DMS 273 treated with DMSO at 0.1 percent for 48 hours (cell line): ENCODE measurements around the gene UBE2E1.

Experiments used
- DNase-seq: peaks from one replicate; lab custom pipeline; 2025; lab: John Stamatoyannopoulos, UW

Gene UBE2E1

DNA sequence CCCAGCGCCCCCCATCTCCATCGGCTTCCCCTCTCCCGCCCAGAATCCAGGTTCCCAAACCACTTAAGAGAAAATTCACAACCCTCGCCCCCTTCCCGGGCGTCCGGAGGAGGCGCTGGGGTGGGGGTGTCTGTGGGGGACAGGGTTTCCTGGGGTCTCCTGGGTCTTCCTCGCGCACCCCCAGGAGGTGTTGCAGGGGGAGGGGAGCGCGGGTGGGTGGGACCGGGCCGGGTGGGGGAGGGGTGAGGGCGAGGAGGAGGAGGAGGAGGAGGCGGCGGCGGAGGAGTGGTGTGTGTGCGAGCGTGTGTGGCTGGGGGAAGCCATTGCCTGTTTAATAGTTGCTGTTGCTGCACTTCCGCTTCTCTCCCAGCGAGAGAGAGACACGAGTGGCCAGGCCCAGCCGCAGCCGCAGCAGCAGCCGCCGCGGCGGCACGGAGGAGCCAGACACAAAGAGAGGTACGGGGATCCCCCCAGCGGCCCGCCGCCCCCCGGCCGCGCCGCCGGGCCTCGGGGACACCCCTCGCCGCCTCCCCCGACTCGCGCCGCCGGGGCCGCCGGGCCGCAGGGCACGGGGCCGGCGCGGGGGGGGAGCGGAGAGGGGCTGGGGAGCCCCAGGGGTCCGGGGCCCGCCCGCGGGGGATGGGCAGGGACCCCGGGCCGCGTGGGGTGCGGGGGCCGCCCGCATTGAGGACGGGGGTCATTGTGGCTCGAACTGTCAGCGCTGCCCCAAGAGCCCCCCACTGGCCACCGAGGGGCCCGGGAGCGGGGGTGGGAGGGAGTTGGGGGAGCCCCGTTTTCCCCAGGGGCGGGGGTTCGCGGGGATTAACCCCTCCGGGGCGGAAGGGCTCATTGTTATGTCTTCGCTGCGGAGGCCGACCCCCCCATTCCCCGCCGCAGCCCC lies at the start of gene UBE2E1:
UBE2E1 (plus strand) TSS at position 323 of the 901 bp plus-strand sequence. CDS start 1,315 bp downstream, outside the sequence.
- no peak for DNase-seq

DNA sequence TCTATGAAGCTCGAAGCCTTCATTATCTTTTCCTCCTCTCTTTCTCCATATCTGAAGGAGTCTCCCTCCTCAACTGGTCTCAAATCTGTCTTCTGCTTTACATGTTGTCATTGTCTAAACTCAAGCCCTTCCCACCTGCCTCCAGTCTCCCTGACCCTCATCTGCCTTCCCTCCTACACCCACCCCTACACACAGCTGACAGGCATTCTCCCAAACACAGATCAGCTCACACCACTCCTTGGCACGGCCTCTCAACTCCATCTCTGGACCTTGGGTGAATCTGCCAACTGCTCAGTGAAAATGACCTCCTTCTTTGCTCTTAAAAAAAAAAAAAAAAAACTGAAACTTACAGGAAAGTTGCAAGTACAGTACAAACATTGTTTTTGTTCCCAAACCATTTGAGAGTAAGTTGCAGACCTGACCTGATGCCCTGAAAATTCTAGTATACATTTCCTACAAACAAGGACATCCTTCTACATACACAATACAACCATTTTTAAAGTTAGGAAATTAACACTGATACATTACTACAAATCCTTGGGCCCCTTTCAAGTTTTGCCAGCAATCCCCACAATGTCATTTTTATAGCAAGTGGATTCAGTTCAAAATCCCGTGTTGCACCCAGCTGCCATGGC lies 49.4 kb upstream of the UBE2E1 start:
- DNase-seq: no peak

DNA sequence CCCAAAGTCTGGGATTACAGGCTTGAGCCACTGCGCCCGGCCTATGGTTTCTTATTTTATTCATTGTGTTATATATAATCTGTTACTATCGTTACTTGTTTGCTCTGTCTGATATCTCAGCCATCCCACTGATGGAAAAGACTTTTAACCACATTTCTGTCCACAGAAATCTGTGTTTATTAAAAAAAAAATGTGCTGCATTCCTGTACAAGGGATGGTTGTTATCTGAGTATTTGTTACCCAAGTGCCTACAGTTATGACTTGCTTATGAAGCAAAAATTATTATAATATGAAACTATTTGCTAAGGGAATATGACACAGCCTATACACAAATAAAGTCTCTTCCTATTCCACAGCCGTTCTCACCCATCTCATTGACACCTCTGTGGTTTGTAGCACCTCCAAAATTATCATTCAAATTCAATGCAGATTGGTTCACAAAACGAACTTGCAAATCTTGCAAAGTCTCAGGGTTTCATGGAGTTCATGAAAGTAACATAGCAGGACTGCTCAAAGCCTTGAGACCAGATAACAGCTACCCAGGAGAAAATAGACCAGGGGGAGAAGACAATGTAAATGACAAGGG lies 47.4 kb upstream of the UBE2E1 start:
- DNase-seq: no peak

DNA sequence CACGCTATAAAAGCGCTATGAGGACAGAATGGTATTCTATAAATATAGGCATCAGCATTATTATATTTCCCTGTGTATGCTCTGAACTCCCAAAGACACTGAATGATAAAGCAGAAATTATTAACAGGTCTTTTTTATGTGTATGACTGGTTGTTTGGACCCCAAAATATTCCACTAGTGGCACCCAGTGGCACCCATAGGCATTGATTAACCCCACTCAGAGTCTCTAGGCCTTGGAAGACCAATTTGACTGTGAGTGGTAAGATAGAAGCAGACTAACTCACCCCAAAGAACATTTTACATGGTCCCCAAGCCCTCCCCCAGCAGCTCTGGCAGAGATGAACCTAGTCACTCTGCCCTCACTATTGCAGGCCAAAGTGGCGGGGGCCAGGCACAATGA lies 45.4 kb upstream of the UBE2E1 start:
- DNase-seq: no peak

DNA sequence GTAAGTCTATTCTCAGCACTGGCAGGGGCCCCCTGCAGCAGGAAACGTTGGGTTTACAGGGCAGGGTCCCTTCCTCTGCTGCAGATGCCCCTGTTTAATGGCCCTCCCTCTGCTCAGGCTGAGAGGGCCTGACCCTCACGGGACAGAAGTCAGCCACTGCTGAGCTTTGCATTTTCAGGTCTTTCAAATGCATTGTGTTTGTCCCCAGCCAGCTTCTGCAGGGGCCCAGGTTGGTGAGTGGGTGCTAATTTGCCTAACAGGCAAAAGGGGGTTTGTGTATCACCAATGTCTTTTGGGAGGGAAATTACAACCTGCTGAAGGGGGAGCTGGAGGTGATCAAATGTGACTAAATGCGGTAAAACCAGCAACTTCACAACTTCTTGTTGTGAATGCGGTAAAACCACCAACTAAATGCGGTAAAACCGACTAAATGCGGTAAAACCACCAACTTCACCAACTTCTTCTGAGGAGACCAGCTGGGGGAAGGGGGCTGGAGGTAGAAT lies 44.8 kb upstream of the UBE2E1 start:
- DNase-seq: no peak

DNA sequence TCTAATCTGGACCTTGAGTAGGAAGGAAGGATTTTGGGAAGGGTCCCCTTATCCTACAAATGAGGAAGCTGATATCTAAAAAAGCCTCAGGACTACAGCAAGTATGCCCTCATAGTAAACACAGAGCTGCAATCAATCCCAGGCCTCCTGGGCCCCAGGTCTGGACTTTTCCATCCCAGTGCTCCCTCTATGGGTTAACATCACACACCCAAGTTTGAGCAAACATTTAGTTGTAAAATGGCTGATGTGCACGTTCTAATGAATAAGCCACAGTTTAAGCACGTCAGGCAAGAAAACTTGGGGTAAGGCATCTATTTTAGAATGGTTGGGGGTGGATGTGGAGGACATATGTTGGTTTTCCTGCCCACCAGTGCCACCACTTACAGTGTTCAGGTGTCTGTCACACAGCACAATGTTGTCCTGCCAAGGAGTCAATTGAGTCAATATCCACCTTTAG lies 44.3 kb upstream of the UBE2E1 start:
- DNase-seq: no peak

DNA sequence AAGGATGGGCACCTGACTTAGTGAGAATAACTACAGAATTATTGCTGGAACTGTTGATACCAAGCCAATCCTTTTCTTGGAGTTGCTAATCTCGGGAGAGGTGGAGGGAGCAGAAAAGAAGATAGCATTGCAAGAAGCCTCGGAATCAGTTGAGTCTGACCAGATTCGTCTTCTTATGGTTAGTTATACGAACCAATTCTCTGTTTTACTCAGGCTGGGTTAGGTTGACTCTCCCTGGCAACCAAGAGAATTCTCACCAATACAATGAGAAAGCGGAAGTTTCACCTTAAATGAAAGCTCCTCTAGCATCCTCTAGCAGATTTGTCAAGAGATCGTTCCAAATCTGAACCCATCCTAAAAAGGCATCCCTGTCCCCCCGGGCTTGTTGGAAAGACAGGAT lies 43.5 kb upstream of the UBE2E1 start:
- DNase-seq: no peak

DNA sequence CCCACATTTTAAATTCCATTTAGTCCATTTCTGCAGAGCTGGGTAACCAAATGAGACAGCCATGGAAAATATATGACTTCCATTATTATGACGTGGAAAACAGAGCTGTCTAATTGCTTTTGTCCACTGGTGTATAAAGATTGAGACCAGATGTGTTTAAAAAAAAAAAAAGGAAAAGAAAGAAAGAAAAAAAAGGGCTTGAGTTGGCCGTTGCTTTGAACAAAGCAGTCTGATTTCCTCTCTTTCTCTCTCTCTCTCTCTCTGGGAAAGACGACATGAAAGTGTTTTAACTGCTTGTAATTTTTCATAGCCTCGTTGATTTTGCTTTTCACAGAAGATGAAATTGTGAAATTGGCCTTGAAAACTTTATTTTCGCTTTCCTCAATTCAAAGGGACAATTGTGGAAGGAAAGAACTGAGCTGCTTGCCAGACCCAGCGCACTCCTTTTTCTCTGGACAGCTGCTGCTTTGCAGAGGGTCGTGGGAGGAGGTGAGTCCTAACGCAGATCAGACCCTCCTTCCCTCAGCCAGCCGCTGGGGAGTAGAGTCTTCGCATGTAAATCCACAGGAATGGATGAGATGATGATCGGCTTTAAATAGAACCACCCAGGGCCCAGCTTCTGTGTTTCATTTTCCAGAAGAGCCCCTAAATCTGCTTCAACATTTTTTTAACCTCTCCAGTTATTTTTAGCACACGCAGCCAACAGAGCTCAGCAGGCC lies 42.8 kb upstream of the UBE2E1 start:
- no peak for DNase-seq

DNA sequence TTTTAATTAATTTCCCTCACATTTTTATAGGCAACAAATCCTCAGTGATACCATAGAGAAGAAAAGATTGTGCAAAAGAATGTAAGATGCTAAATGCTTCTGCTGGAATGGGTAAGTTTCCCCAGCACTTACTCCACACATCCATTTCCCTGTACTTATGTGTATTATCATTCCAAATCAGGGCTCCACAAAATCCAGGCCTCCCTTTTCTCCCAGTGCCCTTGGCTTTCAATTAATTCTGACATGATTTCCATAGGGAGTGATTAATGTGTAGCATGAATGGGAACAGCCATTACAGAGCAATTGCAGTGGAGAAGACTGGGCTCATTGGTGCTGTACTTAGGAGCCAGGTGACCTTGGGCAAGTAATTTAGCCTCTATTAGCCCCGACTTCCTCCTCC lies 41.3 kb upstream of the UBE2E1 start:
- no peak for DNase-seq

DNA sequence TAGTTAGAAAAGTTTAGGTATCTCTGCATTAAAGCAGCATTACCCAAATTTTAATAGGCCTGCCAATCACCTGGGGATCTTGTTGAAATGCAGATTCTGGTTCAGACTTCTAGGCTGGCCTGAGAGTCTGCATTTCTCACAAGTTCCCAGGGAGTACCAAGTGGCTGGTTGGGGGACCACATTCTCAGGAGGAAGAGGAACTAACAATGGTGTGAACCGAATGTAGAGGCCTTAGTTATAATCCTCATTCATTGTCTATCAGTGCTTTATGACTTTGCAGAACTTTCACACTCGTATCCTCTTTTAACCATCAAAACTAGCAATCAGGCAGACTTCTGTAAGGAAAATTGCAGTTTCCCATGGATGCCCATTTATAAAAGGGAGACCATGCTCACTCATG lies 38.2 kb upstream of the UBE2E1 start:
- no peak for DNase-seq

DNA sequence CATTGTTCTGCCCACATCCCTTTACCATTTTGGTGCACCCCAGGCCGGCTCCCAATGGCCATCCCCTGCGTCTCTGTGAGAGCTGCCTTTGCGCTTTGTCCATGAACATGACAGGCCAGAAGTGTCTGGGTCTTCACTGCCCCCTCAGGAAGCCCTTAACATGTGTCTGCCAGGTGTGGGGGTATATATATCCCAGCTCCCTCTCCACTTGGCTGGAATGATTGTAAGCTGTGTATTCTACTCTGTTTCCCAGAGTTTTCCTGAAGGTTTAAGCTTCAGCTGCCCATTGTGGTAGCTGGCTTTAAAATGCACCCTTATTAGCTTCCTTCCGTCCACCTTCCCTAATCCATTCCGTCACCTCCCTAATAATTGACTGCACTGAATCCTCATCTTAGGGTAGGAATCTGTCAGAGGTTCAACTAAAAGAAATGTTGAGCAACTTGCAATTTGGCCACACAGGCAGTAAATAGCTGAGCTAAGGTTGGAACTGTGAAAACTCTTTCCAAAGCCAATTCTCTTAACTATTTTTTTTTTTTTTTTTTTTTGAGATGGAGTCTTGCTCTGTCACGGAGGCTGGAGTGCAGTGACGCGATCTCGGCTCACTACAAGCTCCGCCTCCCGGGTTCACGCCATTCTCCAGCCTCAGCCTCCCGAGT lies 30.4 kb upstream of the UBE2E1 start:
- no peak for DNase-seq

DNA sequence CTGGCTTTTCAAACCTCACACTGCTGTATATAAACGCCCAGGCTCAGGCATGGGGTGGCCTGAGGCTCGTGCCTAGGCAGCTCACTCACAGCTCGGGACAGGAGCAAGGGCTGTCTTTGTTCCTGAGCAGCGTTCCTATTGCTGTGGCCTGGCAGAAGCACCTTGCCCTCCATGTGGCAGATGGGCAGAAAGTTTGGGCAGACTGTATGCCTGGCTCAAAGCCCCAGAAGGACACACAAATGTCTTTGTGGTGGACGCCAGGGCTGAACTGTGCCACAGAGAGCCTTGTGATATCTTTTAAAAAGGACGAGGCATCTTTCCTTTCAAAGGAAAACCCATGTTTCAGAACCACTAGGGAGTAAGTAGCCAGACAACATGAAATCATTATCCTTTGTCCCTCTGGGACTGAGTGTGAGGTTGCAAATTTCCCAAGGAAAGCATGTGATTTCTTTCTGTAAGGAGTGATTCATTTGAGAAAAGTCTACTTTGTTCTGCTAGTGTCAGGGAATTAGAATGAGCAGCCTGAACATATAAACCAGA lies 29.3 kb upstream of the UBE2E1 start:
- no peak for DNase-seq

DNA sequence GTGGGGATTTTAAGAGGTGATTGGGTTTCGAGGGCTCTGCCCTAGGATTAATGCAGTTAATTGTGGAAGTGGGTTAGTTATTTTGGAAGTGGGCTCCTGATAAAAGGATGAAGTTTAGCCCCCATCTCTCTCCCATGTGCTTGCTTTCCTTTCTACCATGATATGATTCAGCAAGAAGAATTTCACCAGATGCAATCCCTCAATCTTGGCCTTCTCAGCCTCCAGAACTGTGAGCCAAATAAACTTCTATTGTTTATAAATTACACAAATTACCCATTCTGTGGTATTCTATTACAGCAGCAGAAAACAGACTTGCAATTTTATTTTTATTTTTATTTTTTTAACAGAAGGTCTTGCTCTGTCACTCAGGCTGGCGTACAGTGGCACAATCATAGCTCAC lies 27.3 kb upstream of the UBE2E1 start:
- no peak for DNase-seq

DNA sequence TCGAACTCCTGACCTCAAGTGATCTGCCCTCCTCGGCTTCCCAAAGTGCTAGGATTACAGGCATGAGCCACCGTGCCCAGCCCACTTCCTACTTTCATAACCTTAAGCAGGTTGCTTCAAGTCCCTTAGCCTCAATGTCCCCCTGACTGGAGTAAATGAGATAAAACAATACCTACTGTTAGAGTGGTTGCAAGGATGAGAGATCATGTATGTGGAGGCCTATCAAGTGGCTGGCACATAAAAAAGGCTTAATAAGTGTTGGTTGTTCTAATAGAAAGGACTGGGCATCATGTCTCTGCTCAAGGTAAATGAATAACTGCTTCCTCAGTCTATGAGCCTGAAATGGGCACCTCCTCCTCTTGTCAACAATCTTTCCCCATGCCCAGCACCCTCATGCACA lies 25.9 kb upstream of the UBE2E1 start:
- DNase-seq: no peak

DNA sequence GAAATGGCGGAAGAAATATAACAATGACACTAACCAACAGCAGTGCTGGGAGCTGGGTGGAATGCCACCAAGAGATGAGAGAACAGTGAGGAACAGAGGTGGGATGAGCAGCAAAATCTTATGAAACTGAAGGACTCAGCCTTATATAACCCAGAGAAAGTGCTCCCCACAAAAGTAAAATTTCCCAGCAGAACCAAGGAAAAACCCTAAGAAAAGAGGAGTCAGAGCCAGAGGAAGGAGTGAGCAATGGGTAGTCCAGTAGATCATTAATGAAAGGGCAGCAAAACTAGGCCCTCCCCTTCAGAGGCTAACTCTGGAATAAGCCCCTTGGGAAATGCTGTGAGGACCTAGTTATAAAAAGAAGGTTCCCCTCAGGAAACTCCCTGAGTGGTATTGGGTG lies 24.7 kb upstream of the UBE2E1 start:
- DNase-seq: no peak

DNA sequence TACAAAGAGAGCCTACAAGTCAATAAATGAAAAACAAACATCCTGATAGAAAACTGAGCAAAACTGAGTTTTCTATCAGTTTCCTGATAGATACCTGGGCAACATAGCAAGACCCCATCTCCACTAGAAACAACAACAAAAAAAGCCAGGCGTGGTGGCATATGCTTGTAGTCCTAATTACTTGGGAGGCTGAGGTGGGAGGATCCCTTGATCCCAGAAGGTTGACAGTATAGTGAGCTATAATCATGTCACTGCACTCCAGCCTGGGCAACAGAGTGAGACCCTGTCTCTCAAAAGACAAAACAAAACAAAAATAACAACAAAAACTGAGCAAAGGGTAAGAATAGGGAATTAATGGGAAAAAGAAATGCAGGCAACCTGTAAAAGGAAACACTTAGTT lies 23.9 kb upstream of the UBE2E1 start:
- DNase-seq: no peak

DNA sequence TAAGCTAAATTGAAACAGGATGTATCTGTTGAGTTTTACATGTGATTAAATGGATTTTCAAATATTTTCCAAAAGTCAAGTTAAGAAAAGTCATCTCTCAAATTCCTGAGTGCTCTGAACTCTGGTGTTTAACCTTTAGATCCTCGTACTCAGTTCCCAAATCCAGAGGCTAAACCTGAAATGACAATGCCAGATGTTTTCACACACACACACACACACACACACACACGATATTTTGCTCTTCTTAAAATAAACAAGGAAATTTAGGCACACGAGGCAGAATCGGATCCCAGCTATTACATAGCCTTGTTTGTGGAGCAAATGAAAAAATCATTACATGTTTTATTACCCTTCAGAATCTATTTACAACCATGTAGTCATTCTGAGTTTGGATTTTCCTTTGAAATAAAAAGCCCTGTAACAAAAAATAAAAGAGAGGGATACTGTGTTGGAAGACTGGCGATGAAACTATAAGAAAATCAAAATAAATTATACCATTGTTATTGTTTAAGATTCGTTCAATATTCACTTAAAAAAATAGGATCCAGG lies 20.6 kb upstream of the UBE2E1 start:
- DNase-seq: no peak

DNA sequence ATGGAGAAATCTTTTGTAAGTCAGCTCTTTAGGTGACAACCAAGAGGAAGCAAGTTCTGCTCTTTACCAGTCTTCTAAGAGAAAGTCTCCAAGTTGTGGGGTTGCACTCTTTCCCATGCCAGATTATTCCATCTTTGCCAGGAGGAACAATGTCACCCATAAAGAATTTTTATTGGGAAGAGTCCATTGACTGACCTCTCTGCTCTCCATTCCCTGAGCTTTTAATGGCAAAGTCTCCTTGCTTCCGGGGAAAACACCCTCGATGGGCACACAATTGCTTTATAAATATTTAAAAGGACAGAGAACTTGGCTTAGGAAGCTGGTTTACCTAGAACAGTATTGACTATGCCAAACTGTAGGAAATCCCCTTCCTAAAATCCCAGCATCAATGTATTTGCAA lies 19.9 kb upstream of the UBE2E1 start:
- no peak for DNase-seq

DNA sequence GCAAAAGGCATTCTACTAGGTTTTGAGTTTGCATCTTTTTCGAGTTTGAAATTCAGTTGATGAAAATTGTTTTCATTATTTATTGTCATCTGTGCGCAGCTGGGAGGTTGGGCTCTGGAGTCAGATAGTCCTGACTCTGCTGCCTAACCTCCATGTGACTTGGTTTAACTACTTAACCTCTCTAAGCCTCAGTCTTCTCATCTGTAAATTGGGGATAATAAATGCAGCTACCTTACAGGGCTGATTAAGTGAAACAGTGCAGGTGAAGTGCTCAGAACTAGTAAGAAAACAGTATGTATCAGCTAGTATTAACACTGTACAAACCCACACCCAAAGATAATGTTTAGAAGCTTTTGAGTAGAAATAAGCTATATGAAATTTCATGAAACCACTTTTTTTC lies 14.1 kb upstream of the UBE2E1 start:
- DNase-seq: no peak

DNA sequence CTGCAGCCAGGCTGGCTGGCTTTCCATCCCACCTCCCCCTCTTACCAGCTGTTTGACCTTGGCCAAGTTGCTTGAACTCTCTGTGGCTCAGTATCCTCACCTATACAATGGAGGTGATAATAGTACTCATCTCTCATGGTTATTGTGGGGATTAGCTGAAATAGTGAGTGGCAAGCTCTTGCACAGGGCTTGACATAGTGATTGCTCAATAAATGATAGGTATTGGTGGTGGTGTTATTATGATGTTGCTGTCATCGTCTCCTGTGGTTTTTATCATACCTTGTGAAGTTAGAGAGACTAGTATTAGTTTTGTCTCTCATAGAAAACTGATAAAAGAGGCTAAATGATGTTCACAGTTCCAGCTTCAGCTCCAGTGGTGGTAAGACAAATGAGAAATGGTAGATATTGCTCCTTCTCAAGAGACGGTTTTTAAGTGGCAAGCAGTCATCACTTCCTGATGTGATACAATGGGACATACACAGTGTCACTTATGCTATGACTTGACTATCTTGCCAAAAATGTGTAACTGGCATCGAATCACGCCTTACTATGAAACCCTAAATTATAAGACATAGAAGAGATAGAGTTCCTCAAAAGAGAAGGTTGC lies 12.1 kb upstream of the UBE2E1 start:
- no peak for DNase-seq

DNA sequence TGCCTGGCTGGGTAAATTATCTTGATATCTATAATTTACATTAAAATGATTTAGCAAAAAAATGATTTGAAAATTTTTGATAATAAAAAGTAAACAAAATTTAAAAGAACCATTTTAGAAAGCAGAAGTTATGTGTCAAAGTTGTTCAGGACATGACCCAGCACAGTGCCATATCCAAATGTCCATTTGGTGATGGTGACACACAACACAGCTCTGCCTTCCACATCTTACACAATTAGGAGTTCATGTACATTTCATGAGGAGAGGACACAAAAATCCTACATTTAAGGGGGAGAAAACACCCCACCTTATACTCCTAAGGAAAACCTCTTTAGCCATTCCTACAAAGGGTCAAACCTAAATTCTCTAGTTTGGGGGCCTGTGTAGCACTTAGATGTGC lies 10.7 kb upstream of the UBE2E1 start:
- no peak for DNase-seq
